Upper lobe of left lung (tissue), 6 donors: Measurements from ENCODE around the gene CTCFL. TPM values are rescaled to one million over a fixed set of nuclear protein-coding genes. Genes with fewer than 3 reads are reported as not detected.

Experiments
- ATAC-seq, 2 donors: fragments of 200-7000 bp; cut with Tn5 transposase; one replicate each; pipeline ENCODE4 v1.9.1; 2022; ENCODE audit warnings: mild to moderate bottlenecking in 2 of 2, moderate library complexity in 2 of 2; ENCODE audit not compliant: low FRiP score in 2 of 2
- DNase-seq, 2 donors: peaks; one replicate each; pipeline ENCODE4 v3.0.0-alpha.2; 2019 to 2020
- H3K27ac ChIP-seq, 4 donors: fragments of 200-600 bp; sonication (generic); one replicate each; pipeline ENCODE4 v1.5.1; 2016 to 2019
- H3K27me3 ChIP-seq, 4 donors: fragments of 200-600 bp; sonication (generic); one replicate each; pipeline ENCODE4 v1.5.1; 2017 to 2019
- H3K36me3 ChIP-seq, 4 donors: fragments of 200-600 bp; sonication (generic); one replicate each; pipeline ENCODE4 v1.5.1; 2016 to 2019
- H3K4me1 ChIP-seq, 4 donors: fragments of 200-600 bp; sonication (generic); one replicate each; pipeline ENCODE4 v1.5.1; 2018 to 2019
- H3K4me3 ChIP-seq, 4 donors: fragments of 200-600 bp; sonication (generic); one replicate each; pipeline ENCODE4 v1.5.1; 2017 to 2019; ENCODE audit warnings: mild to moderate bottlenecking in 2 of 4, moderate library complexity in 1 of 4
- H3K9me3 ChIP-seq, 4 donors: fragments of 200-600 bp; sonication (generic); one replicate each; pipeline ENCODE4 v1.5.1; 2018 to 2019
- CTCF ChIP-seq, 6 experiments: fragments of 450-650 bp in 4 of 6; fragments of 200-600 bp in 2 of 6; sonication (generic) in 2 of 6; IDR thresholded peaks; one replicate each; pipeline ENCODE4 v1.5.1; 2016 to 2019; ENCODE audit warnings: antibody characterized with exemption in 6 of 6
- EP300 ChIP-seq, 4 donors: sonication (generic); formaldehyde crosslinking; IDR thresholded peaks; one replicate each; pipeline ENCODE4 v1.5.1; 2017; ENCODE audit warnings: antibody characterized with exemption in 4 of 4, control low read depth in 2 of 4
- POLR2A ChIP-seq, 4 donors: fragments of 450-650 bp; IDR thresholded peaks; one replicate each; pipeline ENCODE4 v1.5.1; 2016 to 2017; ENCODE audit warnings: antibody characterized with exemption in 4 of 4, mild to moderate bottlenecking in 2 of 4
- POLR2AphosphoS5 ChIP-seq, 2 donors: sonication (generic); formaldehyde crosslinking; IDR thresholded peaks; one replicate each; pipeline ENCODE4 v1.5.1; 2017; ENCODE audit warnings: antibody characterized with exemption in 2 of 2
- WGBS, 2 donors: methylation state at CpG; one replicate each; pipeline ENCODE4 v1.1.5; 2017 to 2018; 5-methylcytosine and 5-hydroxymethylcytosine counted together
- total RNA-seq, 6 donors: library from RNA; depleted of rRNA in 4 of 6; stranded (reverse); fragments of >200 nt in 4 of 6; gene quantifications; one replicate each; pipeline versions ENCODE4 v1.1.0 to v1.2.1, GENCODE V29; 2016 to 2021
- donor health status: DM: no; HTN: no; CAD: no; lungs with moderate emphysema.
- donor health status: DM: no; HTN: yes; CAD: no; lungs with severe emphysema.

CTCFL gene
- total RNA-seq, 6 donors from 2014 or later, result 0.11 to 0.17 (median 0.14) TPM; not detected in 3

- H3K27me3 ChIP-seq, result no peaks in the 10 kb centered on the region
- no peaks in the 10 kb centered on the region for H3K4me1 ChIP-seq
- no peaks in the 10 kb centered on the region for H3K36me3 ChIP-seq
- H3K4me3 ChIP-seq, result no peak overlapping the region
- H3K9me3 ChIP-seq, result no peaks in the 10 kb centered on the region
- 97 to 99% methylated on average over 12 of the region's 12 CpGs for WGBS, 2 donors
- TF ChIP-seq POLR2A (IDR thresholded peaks at IDR 0.05) (no peak), CTCF (IDR thresholded peaks at IDR 0.05) (no peak), POLR2AphosphoS5 (IDR thresholded peaks at IDR 0.05) (no peak), EP300 (IDR thresholded peaks at IDR 0.05) (no peak)
- no peak for ATAC-seq
- DNase-seq, result no peak
- H3K27ac ChIP-seq, result no peak overlapping the region
These were observed 38.6 kb upstream of the CTCFL start for GRCh38 chr20:57563522-57563921.

DNA sequence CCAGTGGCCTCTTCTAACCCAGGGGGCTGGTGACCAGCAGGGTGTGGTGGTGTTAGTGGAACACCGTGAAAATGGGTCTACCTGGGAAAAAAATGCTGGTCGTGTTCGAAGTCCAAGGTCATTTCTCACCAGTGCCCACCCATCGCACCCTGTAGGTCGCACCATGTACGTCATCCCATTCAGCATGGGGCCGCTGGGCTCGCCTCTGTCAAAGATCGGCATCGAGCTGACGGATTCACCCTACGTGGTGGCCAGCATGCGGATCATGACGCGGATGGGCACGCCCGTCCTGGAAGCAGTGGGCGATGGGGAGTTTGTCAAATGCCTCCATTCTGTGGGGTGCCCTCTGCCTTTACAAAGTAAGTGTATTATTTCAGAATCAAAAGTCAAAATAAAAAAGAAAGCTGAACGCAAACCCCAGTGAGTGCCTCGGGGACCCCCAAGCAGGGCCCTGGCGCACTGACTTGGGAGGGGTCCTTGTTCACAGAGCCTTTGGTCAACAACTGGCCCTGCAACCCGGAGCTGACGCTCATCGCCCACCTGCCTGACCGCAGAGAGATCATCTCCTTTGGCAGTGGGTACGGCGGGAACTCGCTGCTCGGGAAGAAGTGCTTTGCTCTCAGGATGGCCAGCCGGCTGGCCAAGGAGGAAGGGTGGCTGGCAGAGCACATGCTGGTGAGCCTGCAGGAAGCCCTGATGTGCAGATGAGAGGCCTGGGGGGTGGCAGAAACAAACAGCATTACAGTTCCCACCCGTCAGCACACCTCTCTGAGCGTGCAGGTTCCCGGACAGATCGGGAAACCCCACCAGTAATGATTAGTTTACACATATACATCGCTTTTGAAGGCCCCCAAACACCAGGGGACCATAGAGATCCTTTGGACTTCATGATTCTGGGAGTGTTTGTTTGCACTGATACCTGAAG is 37.9 kb upstream of the CTCFL start:
- TF ChIP-seq POLR2AphosphoS5 (IDR thresholded peaks at IDR 0.05) (no peak), EP300 (IDR thresholded peaks at IDR 0.05) (no peak), POLR2A (IDR thresholded peaks at IDR 0.05) (no peak), CTCF (IDR thresholded peaks at IDR 0.05) (no peak)
- no peak for ATAC-seq
- 93 to 94% methylated on average over 35 of the region's 35 CpGs for WGBS, 2 donors
- no peaks in the 10 kb centered on the region for H3K9me3 ChIP-seq
- no peak overlapping the region for H3K27ac ChIP-seq
- H3K36me3 ChIP-seq, result no peaks in the 10 kb centered on the region
- no peaks in the 10 kb centered on the region for H3K4me1 ChIP-seq
- DNase-seq, result peak in 1 of 2 donors; percentile 59
- H3K4me3 ChIP-seq, result no peak overlapping the region
- H3K27me3 ChIP-seq, result no peaks in the 10 kb centered on the region

- TF ChIP-seq POLR2AphosphoS5 (IDR thresholded peaks at IDR 0.05), result no peak
- no peak for TF ChIP-seq POLR2A (IDR thresholded peaks at IDR 0.05)
- no peak for TF ChIP-seq CTCF (IDR thresholded peaks at IDR 0.05)
- no peak for TF ChIP-seq EP300 (IDR thresholded peaks at IDR 0.05)
- WGBS, 2 donors, result 86 to 90% methylated on average over 23 to 24 of the region's 24 CpGs
- DNase-seq (no peak), ATAC-seq (no peak)
- Histone ChIP-seq H3K27me3 (no peaks in the 10 kb centered on the region), H3K4me1 (no peaks in the 10 kb centered on the region), H3K27ac (no peak overlapping the region), H3K4me3 (no peak overlapping the region), H3K36me3 (no peaks in the 10 kb centered on the region), H3K9me3 (no peaks in the 10 kb centered on the region)
These were observed 36.7 kb upstream of the CTCFL start for GRCh38 chr20:57561356-57562279.

DNA sequence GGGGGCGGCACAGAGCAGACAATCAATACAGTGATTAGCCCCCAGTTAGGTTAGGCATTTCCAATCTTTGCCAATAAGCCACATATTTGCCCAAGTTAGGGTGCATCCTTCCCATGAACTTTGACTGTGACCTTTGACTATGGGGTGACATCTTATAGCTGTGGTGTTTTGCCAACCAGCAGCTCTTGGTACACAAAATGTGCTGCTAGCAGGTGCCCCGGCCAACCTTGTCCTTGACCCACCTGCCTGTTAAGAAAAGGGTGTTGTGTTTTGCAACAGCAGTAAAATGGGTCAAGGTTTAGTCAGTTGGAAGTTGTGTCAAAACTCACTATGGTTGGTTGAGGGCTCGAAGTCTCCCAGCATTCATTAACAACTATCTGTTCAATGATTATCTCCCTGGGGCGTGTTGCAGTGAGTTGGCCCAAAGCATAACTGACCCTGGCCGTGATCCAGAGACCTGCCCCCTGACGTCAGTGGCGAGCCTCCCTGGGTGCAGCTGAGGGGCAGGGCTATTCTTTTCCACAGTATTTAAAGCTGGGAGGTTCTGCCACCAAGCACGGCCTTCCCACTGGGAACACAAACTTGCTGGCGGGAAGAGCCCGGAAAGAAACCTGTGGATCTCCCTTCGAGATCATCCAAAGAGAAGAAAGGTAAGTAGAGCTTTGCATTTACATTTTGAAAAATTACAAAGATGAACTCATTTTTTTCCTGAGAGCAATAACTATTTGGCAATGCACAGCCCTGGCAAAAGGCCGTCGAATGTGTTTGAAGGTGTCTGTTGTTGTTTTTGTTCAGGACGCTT is 35.8 kb upstream of the CTCFL start, which contains the start of gene PCK1:
TSS of gene PCK1 (plus strand) at position 557 of the 802 bp plus-strand sequence. CDS start 302 bp downstream, outside the sequence.
- no peak within 1 kb of the TSS for H3K27ac ChIP-seq

More for the DNA sequence above, 35.8 kb upstream of the CTCFL start, which contains the start of gene PCK1:
- Histone ChIP-seq H3K9me3 (no peaks in the 10 kb centered on the region), H3K4me3 (no peak within 1 kb of the TSS), H3K27me3 (no peaks in the 10 kb centered on the region), H3K36me3 (no peaks in the 10 kb centered on the region), H3K4me1 (no peaks in the 10 kb centered on the region)
- ATAC-seq (peak in 1 of 2 donors; percentile 83), DNase-seq (no peak)
- TF ChIP-seq EP300 (IDR thresholded peaks at IDR 0.05) (no peak), CTCF (IDR thresholded peaks at IDR 0.05) (no peak), POLR2A (IDR thresholded peaks at IDR 0.05) (no peak), POLR2AphosphoS5 (IDR thresholded peaks at IDR 0.05) (no peak)
- 71 to 79% methylated on average over 10 to 14 of the region's 14 CpGs for WGBS, 2 donors
